Left lung (tissue), 10 donors: Measurements from ENCODE around the gene ACAD10. TPM values are rescaled to one million over a fixed set of nuclear protein-coding genes. Genes with fewer than 3 reads are reported as not detected.
"Not testable (repeated sequence)": the region's sequence is repeated elsewhere in the genome, so short reads cannot be mapped to it uniquely, and the experiment has no call there.

Experiments
- ATAC-seq: fragments of 200-7000 bp; cut with Tn5 transposase; one replicate; pipeline ENCODE4 v1.9.1; 2020; ENCODE audit warnings: moderate library complexity
- DNase-seq, 4 donors: peaks; one replicate each; pipeline ENCODE4 v3.0.0-alpha.2; 2013 to 2020
- H3K27ac ChIP-seq, 2 donors: fragments of 200-600 bp; sonication (generic) in 1 of 2; one replicate each; pipeline versions ENCODE4 v1.5.0 to v1.8.0; 2020 to 2021
- H3K27me3 ChIP-seq, 2 donors: fragments of 200-600 bp; sonication (generic) in 1 of 2; one replicate each; pipeline versions ENCODE4 v1.5.0 to v1.8.0; 2020 to 2021
- H3K36me3 ChIP-seq, 2 donors: fragments of 200-600 bp; sonication (generic) in 1 of 2; one replicate each; pipeline versions ENCODE4 v1.5.0 to v1.8.0; 2020 to 2021
- H3K4me1 ChIP-seq, 2 donors: fragments of 200-600 bp; one replicate each; pipeline ENCODE4 v1.8.0; 2021
- H3K4me3 ChIP-seq, 2 donors: fragments of 200-600 bp; sonication (generic) in 1 of 2; one replicate each; pipeline versions ENCODE4 v1.5.0 to v1.8.0; 2020 to 2021; ENCODE audit warnings: mild to moderate bottlenecking in 1 of 2
- H3K9me3 ChIP-seq, 2 donors: fragments of 200-600 bp; sonication (generic) in 1 of 2; one replicate each; pipeline versions ENCODE4 v1.5.0 to v1.8.0; 2020 to 2021
- intact Hi-C, 2 donors: fragments of 100-400 bp; cut with DNase I; formaldehyde crosslinking; loops; one replicate each; pipeline versions ENCODE4 v1.11.2 to v1.14.2; 2022
- polyA plus RNA-seq, 6 donors: library from polyadenylated mRNA; unstranded; fragments of 120-200 nt; gene quantifications; one replicate each; pipeline ENCODE4 v1.2.1, GENCODE V29; 2013; ENCODE audit not compliant: insufficient read length in 6 of 6
- total RNA-seq, 2 donors: library from RNA; stranded (reverse); fragmentation: NEBNext Ultra II Directional; extraction: Animal tissue kit (Norgen Biotek cat#: 25700); gene quantifications; one replicate each; pipeline ENCODE4 v1.2.1, GENCODE V29; 2021
- TF ChIP-seq, protein P1 (sequence below), 2 donors: fragments of 200-600 bp; sonication (generic) in 1 of 2; IDR thresholded peaks; one replicate each; pipeline versions ENCODE4 v1.5.0 to v1.8.0; 2021; ENCODE audit warnings: antibody characterized with exemption in 2 of 2
- donor health status: DM: no; HTN: yes; CAD: no.
- donor health status: DM: no; HTN: no; CAD: no.

Gene ACAD10
- total and polyA plus RNA-seq, 8 donors: 19.8 to 44.3 (median 36.9) TPM

DNA sequence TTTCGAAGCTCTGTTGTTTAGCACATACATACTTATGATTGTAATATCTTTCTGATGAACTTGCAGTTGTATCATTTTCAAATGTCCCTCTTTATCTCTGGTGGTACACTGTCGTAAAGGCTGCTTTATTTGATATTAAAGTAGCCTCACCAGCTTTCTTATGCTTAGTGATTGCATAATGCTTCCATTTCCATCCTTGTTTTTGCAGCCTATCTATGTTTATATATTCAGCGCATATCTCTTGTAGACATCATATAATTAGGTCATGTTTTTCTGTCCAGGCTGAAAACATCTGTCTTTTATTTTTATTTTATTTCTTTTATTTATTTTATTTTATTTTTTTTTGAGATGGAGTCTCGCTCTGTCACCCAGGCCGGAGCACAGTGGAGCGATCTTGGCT, 34.6 kb downstream of the ACAD10 start:
- ATAC-seq: no peak
- TF ChIP-seq, protein P1, sequence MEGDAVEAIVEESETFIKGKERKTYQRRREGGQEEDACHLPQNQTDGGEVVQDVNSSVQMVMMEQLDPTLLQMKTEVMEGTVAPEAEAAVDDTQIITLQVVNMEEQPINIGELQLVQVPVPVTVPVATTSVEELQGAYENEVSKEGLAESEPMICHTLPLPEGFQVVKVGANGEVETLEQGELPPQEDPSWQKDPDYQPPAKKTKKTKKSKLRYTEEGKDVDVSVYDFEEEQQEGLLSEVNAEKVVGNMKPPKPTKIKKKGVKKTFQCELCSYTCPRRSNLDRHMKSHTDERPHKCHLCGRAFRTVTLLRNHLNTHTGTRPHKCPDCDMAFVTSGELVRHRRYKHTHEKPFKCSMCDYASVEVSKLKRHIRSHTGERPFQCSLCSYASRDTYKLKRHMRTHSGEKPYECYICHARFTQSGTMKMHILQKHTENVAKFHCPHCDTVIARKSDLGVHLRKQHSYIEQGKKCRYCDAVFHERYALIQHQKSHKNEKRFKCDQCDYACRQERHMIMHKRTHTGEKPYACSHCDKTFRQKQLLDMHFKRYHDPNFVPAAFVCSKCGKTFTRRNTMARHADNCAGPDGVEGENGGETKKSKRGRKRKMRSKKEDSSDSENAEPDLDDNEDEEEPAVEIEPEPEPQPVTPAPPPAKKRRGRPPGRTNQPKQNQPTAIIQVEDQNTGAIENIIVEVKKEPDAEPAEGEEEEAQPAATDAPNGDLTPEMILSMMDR (IDR thresholded peaks at IDR 0.05): no peak
- no peaks in the 10 kb centered on the region for H3K9me3 ChIP-seq
- H3K27ac ChIP-seq: no peak overlapping the region
- H3K4me1 ChIP-seq: no peaks in the 10 kb centered on the region
- H3K27me3 ChIP-seq: no peaks in the 10 kb centered on the region
- H3K4me3 ChIP-seq: no peak overlapping the region
- intact Hi-C loops: no loop called here
- H3K36me3 ChIP-seq: peaks cover 0 to 74% of the 10 kb centered on the region in 2 donors
- DNase-seq: no peak

DNA sequence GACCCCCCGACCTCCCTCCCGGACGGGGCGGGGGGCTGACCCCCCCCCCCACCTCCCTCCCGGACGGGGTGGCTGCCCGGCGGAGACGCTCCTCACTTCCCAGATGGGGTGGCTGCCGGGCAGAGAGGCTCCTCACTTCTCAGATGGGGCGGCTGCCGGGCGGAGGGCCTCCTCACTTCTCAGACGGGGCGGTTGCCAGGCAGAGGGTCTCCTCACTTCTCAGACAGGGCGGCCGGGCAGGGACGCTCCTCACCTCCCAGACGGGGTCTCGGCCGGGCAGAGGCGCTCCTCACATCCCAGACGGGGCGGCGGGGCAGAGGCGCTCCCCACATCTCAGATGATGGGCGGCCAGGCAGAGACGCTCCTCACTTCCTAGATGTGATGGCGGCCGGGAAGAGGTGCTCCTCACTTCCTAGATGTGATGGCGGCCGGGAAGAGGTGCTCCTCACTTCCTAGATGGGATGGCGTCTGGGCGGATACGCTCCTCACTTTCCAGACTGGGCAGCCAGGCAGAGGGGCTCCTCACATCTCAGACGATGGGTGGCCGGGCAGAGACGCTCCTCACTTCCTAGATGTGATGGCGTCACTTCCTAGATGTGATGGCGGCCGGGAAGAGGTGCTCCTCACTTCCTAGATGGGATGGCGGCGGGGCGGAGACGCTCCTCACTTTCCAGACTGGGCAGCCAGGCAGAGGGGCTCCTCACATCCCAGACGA, 38.0 kb downstream of the ACAD10 start:
- H3K9me3 ChIP-seq, H3K4me1 ChIP-seq, H3K4me3 ChIP-seq, H3K27me3 ChIP-seq, DNase-seq, intact Hi-C loops, ATAC-seq, H3K27ac ChIP-seq: not testable (repeated sequence)
- H3K36me3 ChIP-seq: peaks cover 0 to 72% of the 10 kb centered on the region in 2 donors

DNA sequence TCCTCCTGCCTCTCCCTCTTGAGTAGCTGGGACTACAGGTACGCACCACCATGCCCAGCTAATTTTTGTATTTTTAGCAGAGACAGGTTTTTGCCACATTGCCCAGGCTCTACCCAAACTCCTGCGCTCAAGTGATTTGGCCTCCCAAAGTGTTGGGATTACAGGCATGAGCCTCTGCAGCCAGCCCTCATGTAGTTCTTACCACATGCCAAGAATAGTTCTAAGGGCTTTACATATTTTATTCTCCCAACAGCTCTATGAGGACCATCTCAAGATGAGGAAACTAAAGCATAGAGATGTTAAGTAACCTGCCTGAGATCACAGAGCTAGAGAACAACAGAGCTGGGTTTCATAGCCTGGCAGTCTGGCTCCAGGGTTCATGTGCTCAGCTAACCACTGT, 42.9 kb downstream of the ACAD10 start:
- Histone ChIP-seq H3K27ac (no peak overlapping the region), H3K36me3 (peaks cover 0 to 66% of the 10 kb centered on the region in 2 donors), H3K27me3 (no peaks in the 10 kb centered on the region), H3K4me3 (no peak overlapping the region), H3K4me1 (no peaks in the 10 kb centered on the region), H3K9me3 (no peaks in the 10 kb centered on the region)
- ATAC-seq: peak; percentile 49
- no peak for DNase-seq
- TF ChIP-seq, protein P1 (IDR thresholded peaks at IDR 0.05): no peak
- intact Hi-C loops: no loop called here

DNA sequence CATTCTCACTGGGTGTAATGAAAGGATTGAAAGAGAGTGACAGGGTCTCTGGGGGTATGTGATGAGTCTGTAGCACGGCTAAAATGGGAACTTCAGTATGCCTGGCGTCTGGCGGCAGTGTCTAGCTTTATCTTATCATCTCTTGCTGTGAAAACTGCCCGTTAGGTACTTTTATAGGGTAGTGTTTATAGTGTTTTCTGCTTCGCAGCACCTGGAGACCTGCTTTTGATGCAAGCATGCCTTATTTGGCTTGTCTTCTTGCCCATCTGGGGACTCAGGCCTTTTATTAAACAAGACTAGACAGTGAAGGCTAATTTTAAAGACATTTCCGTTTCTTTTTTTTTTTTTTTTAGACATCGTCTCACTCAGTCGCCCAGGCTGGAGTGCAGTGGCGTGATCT, 44.6 kb downstream of the ACAD10 start:
- intact Hi-C loops: no loop called here

DNA sequence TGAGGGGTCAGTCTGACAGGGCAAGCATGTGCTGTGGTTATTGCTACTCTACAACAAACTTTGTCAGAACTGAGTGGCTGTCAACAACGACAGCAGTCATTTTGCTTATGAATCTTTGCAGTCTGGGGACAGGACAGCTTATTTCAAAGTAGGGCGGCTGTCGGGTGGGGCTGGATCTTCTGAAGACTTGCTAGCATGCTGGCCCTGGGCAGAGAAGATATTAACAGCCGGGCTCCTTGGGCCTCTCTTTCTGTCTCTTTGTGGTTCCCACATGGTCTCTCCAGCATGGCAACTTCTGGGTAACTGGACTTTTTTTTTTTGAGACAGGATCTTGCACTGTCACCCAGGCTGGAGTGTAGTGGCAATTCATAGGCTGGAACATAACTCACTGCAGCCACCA, 46.9 kb downstream of the ACAD10 start:
- peaks cover 0 to 77% of the 10 kb centered on the region in 2 donors for H3K36me3 ChIP-seq
- DNase-seq: no peak

More for the DNA sequence above, 44.6 kb downstream of the ACAD10 start:
- peaks cover 0 to 77% of the 10 kb centered on the region in 2 donors for H3K36me3 ChIP-seq
- no peak for ATAC-seq
- no peaks in the 10 kb centered on the region for H3K4me1 ChIP-seq
- H3K27me3 ChIP-seq: no peaks in the 10 kb centered on the region
- no peak overlapping the region for H3K27ac ChIP-seq
- no peaks in the 10 kb centered on the region for H3K9me3 ChIP-seq
- H3K4me3 ChIP-seq: no peak overlapping the region
- no peak for DNase-seq
- TF ChIP-seq, protein P1 (IDR thresholded peaks at IDR 0.05): no peak

More for the DNA sequence above, 46.9 kb downstream of the ACAD10 start:
- Histone ChIP-seq H3K4me1 (no peaks in the 10 kb centered on the region), H3K4me3 (no peak overlapping the region), H3K9me3 (no peaks in the 10 kb centered on the region), H3K27ac (no peak overlapping the region), H3K27me3 (no peaks in the 10 kb centered on the region)
- intact Hi-C loops: no loop called here
- ATAC-seq: no peak
- TF ChIP-seq, protein P1 (IDR thresholded peaks at IDR 0.05): no peak
